GM19372 (cell line): ENCODE measurements around the gene KCNMB1.

ENCODE experiments used
- ATAC-seq: cut with Tn5 transposase; IDR thresholded peaks from one replicate; pipeline ENCODE4 v1.9.1; 2021; ENCODE audit warnings: mild to moderate bottlenecking, low read depth, moderate library complexity; ENCODE audit not compliant: unreplicated experiment

KCNMB1 gene

DNA sequence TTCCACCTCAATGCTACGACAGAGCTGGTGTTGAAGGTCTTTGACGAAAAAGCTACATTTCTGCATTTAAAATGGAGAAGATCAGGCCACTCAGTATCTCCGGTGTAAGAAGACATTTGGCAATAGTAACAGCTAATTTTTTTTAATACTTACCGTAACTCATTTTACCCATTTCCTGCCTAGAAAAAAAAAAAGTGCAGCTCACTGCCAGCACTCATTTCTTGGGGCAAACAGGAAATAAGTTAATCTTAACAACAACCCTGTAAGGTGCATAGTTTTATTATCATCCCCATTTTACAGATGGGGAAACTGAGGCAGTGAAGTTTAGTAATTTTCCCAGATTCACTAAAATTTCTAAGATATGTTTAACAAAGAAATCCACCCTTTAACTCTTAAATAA is 27.4 kb upstream of the KCNMB1 start:
- no peak for ATAC-seq

DNA sequence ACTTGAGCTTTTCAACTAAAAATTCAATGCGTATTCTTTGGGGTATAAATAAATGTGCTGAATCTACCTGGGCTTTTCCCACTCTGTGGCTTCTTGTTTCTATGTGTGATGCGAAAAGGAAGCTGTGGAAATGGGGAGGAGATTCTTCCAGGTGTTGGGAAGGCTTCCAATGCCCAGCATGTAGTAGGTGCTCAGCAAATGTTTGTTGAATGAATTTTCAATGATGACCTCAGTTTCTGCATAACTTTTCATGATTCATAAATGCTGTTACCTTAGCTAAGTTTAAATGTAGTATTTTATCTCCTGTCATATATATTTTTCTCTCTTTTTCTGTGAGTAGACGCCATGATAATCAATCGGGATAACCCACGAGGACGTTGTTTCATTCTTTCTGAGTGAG is 25.6 kb upstream of the KCNMB1 start:
- ATAC-seq: no peak

DNA sequence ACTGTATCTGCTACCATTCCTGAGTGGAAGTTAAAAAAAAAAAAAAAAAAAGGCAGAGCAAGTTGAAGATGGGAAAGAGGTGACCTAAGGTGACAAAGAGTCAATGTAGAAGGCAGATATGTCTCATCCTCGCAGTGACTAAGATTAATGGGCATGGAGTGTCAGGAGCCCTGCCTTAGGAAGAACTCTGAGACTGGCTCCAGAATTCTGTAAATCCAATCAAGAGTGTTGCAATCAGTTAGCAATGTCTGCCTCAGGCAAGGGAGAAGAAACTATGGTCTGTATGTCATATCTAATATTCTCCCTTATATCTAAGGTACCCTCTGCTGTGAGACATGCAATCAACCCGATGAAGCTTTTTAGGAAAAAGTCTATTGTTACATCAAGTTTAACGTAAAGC is 24.7 kb upstream of the KCNMB1 start:
- no peak for ATAC-seq

DNA sequence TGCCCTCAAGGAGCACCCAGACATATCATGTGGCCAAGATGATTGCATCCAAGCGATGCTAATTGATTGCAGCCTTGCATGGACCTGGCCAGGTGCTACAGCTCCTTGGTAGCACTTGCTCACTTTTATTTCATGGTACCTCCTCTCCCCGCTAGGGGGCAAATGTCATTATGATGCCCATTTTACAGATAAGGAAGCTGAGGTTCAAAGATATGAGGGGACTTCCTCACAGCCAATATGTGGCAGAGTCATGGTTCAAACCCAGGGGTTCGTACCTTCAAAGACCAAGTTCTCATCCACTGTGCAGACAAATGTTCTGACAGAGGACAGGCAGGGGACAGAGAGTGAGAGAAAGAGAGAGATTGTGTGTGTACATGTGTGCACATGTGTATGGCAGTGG is 21.9 kb upstream of the KCNMB1 start:
- ATAC-seq: no peak

DNA sequence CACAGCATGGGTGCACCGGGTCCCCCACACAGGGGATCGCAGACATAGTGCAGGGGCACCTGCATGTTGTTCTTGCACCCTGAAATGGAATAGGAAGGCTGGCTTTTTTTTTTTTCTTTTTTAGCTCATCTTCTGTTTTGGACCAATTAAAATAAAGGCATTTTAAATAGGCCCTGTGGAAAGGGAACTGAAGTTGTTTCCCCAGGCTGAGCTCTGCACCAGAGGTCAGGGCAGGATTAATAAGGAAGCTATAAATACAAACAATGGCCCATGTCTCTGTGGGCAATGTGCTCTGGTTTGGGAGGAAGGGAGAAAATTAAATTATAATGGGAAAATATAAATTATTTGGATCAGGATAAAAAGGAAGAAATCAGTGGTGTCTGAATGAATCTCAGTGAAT is 21.2 kb upstream of the KCNMB1 start:
- ATAC-seq: no peak

DNA sequence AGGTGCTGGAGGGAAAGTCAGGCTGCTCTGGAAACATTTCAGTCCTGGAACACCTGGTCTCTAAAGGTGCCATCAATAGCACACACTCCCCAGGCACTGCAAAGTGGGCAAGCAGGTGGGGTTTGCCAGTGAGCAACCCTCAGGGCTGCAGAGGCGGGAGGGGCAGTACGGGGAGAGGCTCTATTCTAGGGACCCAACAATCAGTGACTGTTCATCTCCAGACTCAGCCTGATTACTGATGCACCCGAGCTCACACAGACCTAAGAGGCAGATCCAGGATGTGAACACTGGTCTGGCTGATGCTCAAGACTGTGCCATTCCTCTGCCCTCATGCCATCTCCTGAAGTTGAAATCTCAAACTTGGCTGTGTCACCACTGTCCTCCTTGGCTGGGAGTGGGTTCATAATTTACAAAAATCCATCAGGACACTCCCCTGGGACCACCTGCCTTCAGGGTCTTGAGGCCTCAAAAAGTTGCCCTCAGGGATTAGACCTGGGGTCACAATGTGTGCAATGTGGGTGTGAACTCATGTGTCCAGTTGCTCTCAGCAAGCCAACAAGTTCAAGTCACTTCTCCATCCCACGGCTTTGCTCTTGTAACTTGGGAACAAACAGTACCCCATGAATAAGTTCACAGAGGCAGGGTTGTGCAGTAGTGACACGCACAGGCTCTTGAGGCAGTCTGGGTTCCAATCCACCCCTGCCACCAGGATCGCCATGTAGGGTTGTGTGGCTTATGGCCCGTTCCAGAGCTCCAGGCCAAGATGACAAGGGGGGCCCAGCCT is 19.9 kb upstream of the KCNMB1 start:
- ATAC-seq: no peak

DNA sequence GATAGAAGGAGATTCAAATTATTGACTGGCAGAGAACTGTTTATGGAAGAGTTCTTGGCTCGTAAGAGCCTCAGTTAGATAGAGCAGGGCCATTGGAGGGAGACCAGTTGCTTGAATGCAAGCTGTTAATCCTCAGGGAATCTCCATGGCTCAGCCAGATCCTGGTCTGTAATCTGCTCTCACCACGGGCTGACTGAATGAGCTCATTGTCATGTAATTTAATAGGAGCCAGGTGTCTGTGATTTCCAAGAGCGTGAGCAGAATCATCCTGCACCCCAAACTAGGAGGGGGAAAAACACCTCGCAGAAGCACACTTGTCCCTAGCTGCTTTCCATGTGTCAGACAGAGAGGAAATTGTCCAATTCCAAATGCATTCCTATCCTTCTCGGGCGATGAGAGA is 19.1 kb upstream of the KCNMB1 start:
- no peak for ATAC-seq

DNA sequence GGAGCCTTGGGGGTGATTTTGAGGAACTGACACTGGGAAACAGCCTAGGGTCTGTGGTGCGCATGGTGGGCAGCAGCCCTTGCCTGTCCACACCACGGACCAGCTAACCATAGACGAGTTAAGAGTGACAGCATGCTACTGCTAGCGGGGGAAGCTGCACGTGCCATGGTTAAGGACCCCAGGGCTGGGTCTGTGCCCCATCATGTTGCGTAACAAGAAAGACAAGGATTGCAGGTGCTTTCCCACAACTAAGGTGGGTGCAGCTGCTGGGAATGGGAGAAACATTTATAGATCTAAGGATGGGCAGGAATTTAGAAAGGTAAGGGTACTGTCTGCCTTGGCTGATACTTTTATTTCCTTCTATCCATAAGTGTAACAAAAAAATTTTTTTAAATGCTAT is 17.9 kb upstream of the KCNMB1 start:
- ATAC-seq: no peak

DNA sequence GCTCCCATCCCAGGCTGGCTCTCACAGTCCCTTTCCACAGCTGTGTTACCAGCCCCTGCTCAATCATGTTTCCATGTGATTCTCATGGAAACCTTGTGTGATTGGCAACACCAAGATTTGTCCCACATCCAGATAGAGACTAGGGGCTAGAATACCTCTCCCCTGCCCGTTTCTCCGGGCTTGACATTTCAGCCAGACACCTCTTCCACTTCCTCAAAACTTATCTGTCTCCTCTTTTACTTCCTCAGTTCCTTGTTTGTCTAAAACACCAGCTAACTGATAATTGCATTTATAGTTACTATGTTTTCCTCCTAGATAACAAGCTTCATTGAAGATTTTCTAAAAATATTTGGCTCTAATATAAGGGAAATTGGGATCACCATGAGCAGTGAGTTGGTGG is 16.6 kb upstream of the KCNMB1 start:
- no peak for ATAC-seq

DNA sequence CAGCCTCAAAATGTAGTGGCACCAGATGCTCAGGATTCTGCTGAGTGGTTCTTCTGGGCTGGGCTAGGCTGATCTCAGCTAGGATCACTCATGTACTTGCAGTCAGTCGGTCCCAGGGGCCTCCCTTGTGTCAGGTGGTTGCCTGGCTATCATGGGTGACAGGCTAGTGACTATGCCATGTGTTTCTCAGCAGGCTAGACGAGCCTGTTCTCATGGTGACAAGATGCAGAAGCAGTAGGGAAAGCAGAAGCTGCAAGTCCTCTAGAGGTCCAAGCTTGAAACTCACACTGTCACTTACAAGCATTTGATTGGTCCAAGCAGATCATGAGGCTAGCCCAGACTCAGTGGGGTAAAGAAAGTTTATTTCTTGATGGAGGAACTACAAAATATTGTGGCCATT is 15.2 kb upstream of the KCNMB1 start:
- ATAC-seq: no peak

DNA sequence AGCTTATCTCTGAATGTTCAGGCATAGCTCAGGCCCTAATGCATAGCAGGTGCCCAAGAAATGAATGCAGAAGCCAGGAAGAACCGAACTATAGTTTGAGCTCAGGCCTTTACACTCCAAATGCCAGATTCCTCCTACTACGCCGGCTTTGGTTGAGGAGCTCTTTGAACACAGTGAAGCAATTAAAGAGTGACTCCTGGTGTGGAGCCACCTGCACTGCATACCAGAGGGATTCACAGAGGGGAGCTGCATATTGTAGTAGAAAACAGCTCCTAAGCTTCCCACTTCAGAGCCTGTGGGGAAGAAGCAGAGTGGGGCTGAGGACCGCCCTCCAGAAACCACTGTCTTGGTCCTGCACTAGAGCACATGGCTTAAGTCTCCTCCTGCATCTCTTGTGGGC is 14.5 kb upstream of the KCNMB1 start:
- ATAC-seq: no peak

DNA sequence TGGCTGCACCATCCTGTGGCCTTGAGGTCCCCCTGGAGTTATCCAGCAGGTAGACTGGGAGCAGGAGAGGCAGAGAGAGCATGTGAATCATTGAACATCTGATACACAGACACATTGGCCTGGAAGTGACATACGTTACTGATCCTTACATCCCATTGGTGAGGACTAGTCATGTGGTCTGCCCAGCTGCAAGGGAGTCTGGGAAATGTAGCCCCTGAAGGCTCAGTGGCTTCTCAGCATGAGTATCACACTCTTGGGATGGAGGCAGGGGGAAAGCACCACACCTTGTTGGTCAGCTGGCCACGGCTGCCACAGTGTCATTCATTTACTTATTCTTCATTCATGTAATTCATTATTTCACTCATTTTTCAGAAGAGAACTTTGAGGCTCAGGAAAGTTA is 13.3 kb upstream of the KCNMB1 start:
- ATAC-seq: no peak

DNA sequence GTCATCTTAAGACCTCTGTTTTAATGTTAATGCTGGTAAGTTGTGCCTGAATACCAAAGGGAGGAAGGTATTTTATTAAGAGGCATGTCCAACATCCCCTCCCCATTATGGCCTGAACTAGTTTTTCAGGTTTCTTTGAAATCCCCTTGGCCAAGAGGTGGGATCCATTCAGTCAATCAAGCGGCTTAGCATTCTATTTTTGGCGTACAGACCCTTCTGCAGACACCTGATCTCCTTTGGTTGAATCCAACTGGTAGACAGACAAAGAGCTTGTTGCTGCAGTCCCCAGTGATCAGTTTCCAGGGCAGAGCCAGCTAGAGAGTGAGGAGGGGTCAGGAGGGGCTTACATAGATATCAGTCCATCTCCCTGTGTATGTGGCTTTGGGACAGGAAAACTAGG is 7.9 kb upstream of the KCNMB1 start:
- no peak for ATAC-seq

DNA sequence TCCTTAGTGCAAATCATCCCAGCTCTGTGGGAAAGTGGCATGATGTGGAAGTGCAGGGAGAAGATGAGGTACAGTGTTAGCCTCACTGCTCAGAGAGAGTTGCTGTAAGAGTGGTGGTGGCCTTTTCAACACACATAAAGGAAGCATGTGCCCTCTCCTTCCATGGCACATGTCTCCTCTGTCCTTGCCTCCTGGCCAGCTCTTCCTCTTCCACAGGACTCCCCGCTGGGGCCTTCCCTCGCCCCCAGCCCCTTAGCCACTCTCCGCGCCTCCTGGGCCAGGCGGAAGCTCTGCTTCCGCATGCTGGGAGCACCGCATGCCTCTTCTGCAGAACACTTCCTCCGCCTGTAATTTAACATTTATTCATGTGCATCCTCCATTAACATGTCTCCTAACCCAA is 4.8 kb upstream of the KCNMB1 start:
- ATAC-seq: no peak

DNA sequence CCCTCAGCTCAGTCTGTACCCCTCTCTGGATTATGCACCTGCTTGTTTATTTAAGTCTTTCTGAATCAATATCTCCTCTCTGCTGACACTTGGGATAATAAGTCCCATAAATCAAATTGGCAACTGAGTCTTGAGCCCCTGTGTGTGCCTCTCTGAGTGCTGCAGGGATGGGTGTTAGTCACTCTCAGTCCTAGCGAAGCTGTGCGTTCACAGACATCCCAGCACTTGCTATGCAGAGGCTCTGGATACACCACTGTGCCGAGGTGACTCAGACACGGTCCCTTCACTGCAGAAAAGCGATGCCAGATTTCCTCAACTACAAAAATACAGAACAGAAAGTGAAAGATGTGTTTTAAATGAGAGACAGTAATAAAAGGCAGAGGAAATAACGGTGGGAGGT is 4.1 kb upstream of the KCNMB1 start:
- no peak for ATAC-seq

DNA sequence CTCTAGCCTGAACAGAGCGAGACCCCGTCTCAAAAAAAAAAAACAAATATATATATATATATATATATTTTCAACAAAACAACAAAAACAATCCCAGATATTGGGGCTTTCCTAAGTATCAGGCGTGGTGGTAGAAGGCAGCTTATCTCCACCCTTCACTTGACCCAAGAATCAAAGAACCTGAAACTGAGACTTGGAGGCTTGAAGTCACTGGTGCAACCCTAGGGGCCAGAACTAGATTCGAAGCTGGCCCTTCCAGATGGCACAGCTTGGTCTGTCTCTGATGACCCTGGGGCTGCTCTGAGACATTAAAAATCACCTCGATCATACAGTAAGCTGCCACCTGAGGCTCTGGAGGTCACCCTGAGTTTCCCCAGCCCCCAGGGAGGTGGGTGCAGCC is 1.3 kb upstream of the KCNMB1 start:
- ATAC-seq: no peak

DNA sequence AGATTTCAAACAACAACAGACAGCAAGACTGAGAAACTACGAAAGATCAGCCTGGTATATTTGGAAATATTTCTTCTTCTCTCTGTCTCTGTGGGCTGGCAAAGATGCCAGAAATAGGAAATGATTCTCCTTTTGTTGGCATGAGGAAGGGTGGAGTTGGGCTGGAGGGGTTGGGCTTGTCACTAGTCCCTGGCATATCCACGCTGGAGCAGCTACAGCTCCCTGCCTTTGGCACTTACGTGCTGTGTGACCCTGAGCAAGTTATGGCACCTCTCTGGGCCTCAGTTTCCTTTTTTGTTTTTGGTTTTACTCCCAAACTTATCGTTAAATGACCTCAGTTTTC is 354 bp upstream of the KCNMB1 start:
- ATAC-seq: no peak

DNA sequence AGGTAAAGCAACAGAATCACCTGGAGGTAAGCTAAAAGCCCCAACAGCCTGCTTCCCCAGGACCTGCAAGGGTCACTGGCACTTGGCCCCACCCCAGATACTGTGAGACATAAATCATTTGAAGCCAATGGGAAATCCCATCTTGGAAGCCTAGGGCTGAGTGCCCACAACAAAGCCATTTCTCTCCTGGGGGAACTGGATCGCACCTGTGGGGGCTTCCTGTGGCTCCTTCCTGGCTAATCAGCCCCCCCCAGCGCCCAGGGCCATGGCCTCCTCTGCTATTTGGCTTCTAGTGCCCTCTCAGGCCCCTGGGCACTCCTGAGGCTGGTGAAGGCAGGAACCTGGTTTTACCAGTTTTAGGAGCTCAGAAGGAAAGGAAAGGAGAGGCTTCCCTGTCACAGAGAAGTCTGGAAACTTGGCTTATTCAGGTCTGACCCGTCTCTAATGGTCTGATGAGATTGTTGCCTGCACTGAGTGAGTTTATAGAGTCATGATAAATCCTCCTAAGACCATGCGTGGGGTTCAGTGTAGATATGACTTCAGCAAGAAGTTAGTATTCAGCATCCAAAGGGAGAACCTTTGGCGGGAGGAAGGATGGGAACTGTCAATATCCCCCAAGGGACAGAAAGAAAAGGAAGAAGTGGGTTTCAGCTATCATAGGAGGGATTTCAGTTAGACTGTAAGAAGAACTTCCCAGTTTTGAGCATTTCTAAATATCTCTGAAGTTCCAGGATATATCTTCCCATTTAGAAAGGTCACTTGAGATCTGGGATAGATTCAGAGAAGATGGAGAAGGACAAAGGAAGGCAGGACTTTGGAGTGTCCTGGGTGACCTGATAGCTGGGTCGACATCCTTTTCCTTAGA is 1.2 kb downstream of the KCNMB1 start:
- no peak for ATAC-seq

DNA sequence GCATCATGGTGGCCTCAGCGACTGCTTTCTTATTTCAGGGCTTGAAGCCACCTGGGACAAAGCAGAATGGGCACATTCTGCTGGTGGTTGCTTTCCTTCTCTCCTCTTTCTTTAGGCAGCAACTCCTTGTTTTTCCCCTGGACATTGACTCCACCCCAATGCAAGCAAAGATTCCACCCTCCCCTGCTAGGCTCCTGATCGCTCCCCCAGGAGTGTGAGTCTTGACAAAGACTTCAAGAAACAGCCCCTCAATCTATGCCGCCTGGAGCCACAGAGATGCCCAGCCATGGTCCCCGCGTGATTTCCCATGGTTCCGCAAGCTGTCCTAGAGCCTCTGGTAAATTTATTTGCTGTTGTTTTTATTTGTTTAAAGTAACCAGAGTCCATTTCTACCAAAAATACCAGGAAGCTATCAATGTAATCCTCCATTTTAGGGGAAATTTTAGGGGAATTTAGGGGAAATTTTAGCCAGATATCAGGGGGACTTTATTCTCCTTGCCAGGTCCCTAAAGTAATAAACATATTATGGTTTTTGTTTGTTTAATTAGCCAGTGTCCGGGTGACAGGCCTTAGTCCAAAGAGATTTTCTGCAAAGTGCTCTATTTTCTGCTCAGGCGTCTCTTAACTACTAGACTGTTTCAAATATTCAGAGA is 2.3 kb downstream of the KCNMB1 start:
- ATAC-seq: no peak

DNA sequence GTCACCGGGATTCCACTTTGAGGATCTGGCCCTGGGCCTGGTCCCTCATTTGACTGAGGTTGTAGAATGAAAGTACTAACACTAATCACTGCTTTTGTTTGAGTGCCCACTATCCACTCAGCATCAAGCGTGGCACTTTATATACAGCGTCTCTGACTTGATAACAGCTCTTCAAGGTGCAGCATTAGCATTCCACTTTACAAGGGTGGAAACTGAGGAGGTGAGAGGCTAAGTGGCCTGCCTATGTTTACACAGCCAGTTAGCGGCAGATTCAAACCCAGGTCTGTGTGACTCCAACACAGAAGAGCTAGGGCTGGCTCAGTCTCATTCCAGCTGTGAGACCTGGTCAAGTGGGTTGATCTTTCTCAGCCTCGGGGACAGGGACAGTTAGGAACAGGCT is 5.9 kb downstream of the KCNMB1 start:
- no peak for ATAC-seq

DNA sequence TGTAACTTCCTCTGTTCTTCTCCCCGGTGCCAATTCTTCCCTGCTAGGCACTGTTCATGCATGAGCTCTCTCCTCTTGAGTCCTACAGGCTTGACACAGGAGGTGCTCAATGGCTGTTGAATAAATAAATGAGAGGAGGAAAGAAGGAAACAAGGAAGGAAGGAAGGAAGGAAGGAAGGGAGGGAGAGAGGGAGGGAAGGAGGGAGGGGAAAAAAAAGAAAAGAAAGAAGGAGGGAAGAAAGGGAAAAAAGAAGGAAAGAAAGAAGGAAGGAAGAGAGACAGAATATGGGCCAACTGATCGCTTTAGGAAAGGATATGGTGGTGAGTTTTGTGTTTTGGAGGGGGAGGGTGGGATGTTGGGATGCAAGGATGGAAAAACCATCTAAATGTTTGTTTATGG is 6.4 kb downstream of the KCNMB1 start:
- no peak for ATAC-seq
